Retina (tissue), 1 donor: Measurements from ENCODE around the gene XPO4.
A peak's percentile ranks its signal among the peaks of the same experiment; 100 is the strongest.
"Not testable (repeated sequence)": the region's sequence is repeated elsewhere in the genome, so short reads cannot be mapped to it uniquely, and the experiment has no call there.

Experiments
- DNase-seq: peaks from one replicate; pipeline ENCODE4 v3.0.0-alpha.2; 2016

The XPO4 gene

GRCh38 chr13:20779405-20779804 is 123.1 kb downstream of the XPO4 start:
- no peak for DNase-seq

GRCh38 chr13:20778311-20778710 is 124.2 kb downstream of the XPO4 start:
- no peak for DNase-seq

- DNase-seq = no peak
These were observed 125.8 kb downstream of the XPO4 start for GRCh38 chr13:20776751-20777150.

DNA sequence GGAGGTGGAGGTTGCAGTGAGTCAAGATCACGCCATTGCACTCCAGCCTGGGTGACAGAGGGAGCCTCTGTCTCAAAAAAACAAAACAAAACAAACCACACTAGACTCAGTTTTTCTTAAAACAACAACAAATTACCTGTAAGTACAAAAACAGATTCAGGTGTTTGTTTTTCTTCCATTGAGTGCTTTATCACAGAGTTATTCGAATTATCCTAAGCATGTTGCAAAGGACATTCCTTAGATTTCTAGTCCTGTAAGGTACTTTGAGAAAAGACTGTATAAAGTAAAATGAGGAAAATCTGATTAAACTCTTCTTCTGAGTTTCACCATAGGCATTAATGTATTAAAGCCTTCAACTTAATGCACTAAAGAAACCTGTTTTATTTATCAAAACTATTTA is 126.6 kb downstream of the XPO4 start:
- DNase-seq = no peak

GRCh38 chr13:20774746-20775145 is 127.8 kb downstream of the XPO4 start:
- no peak for DNase-seq

DNA sequence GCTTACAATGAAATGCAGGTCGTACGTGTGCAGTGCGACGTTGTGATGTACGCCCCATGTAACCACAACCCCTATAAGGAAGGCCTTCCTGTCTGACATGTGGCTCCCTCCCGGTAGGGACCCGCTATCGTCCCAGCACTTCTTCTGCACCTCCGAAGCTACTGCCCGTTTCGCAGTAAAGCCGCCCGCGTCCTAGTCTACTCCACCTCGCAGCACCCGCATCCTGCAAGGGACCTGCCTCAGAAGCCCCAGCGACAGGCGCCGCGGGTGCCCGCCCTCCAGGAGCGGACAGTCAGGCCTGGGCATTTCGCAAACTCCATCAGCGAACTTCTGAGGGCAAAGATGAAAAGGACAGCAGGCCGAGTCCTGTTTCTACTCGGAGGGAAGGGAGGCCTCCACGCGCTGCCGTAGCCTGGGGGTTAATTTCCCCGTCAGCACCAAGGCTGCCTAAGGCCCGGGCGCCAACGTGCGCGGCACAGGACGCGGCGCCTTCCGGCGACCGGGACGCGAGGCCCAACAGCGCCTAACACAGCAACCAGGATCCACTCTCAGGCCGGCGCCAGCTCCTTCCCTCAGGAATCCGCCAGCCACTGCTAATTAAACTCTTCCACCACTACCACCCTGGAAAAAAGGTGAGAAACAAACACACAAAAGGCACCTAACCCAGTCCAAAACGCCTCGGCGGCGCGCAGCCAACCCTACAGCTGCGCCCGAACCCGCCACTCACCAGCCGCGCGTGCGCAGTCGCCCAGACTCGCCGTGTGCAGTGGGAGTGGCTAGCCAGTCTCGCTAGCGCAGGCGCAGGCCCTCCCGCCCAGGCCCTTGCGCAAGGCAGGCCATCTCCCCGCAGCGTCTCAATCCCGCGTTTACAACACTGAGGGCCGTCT is 129.1 kb downstream of the XPO4 start, which contains the start of gene EEF1AKMT1:
Gene EEF1AKMT1, minus strand, starts transcription at position 768 of the 887 bp plus-strand sequence. CDS start 16,363 bp downstream, outside the sequence.
- DNase-seq = peak; percentile 96

GRCh38 chr13:20772401-20773131 is 130.0 kb downstream of the XPO4 start:
- DNase-seq = peak; percentile 2

GRCh38 chr13:20769834-20770233 is 132.7 kb downstream of the XPO4 start:
- no peak for DNase-seq

DNA sequence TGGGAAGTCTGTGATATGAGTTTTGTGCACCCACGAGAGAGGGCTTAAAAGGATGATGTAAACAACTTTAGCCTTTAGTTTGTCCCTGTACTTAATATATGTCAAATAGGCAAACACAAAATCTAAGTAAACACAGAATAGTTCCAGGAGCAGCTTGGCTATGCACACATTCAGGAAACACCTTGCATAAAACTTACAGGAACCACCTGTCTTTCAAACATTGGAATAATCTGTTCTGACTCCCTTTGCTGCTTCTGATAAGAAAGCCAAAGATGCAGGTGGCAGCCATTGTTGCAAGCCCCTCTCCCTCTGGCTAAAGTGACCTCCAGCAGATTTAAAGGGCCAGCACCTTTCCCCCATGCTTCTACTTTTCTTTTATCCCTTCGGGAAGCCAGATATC is 133.5 kb downstream of the XPO4 start:
- no peak for DNase-seq

- DNase-seq = no peak
These were observed 135.1 kb downstream of the XPO4 start for GRCh38 chr13:20767309-20767943.

GRCh38 chr13:20760872-20761271 is 141.7 kb downstream of the XPO4 start:
- DNase-seq = no peak

DNA sequence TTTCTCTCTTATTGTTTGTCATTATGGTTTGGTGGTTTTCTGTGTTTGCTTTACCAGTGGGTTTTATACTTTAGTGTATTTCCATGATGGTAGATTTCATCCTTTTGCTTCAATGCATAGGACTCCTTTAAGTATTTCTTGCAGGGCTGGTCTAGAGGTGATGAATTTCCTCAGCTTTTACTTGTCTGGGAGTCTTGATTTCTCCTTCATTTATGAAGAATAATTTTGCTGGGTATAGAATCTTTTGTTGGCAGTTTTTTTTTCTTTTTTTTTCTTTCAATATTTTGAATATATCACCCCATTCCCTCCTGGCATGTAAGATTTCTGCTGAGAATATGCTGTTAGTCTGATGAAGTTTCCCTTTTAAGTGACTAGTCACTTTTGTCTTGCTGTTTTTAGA is 148.5 kb downstream of the XPO4 start:
- no peak for DNase-seq

- DNase-seq = no peak
These were observed 153.2 kb downstream of the XPO4 start for GRCh38 chr13:20749377-20749776.

- DNase-seq = not testable (repeated sequence)
These were observed 158.6 kb downstream of the XPO4 start for GRCh38 chr13:20743830-20744404.

DNA sequence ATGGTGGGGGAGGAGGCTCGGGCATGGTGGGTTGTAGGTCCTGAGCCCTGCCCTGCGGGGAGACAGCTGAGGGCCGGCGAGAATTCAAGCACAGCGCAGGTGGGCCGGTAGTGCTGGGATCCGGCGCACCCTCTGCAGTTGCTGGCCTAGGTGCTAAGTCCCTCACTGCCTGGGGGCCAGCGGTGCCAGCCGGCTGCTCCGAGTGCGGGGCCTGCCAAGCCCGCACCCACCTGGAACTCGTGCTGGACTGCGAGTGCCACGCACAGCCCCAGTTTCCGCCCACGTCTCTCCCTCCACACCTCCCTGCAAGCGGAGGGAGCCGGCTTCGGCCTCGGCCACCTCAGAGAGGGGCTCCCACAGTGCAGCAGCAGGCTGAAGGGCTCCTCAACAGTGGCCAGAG is 162.5 kb downstream of the XPO4 start:
- no peak for DNase-seq

DNA sequence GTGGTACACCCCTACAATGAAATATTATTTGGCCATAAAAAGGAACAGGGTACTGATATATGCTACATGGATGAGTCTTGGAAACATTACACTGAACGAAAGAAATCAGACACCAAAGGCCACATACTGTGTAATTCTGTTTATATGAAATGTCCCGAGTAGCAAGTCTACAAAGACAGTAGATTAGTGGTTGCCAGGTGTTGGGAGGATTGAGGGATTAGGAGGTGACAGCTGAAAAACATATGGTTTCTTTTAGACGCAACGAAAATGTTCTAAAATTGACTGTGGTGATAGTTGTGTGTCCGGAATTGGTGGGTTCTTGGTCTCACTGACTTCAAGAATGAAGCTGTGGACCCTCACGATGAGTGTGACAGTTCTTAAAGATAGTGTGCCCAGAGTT is 163.9 kb downstream of the XPO4 start:
- DNase-seq = no peak

DNA sequence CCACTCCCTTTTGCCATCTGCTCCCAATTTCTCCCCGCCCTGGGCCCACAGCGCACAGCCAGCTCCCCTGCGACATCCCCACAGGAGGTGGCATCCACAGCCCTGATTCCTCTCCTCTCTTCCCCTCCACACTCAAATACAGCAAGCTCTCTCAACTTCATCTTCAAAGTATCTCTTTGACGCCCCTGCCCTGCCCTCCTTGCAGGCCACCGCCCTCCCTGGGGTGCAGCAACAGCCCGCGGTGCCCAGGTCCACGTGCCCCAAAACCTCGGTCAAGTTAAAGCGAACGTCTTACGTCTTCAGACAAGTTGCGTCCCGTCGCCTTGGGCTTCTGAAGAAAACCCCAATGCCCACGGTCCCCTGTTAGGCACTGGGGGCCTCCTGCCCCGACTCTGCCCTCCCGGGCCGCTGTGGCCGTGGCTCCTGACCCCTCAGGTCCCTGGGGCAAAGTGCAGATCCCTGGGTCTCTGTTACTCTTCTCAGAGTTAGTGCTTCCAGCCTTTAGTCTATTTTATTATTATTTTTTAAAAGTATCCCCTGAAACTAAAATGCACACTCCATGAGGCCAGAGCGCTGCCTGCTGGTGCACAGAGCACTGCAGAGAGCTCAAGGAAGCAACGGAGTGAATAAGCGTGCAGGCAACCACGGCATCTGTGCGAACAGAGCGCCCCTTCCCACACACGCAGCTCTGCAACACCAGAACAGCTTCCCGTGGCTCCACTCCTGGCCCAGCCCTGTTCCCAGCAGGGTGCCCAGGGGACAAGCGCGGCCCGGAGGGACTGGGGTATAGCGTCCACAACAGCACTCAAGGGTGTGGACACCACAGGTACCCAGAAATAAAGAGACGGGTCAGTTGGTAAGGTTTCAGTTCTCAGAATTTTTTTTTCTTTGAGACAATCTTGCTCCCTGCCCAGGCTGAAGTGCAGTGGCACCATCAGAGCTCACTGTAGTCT is 172.6 kb downstream of the XPO4 start:
- no peak for DNase-seq

- DNase-seq = no peak
These were observed 173.8 kb downstream of the XPO4 start for GRCh38 chr13:20728579-20729311.

DNA sequence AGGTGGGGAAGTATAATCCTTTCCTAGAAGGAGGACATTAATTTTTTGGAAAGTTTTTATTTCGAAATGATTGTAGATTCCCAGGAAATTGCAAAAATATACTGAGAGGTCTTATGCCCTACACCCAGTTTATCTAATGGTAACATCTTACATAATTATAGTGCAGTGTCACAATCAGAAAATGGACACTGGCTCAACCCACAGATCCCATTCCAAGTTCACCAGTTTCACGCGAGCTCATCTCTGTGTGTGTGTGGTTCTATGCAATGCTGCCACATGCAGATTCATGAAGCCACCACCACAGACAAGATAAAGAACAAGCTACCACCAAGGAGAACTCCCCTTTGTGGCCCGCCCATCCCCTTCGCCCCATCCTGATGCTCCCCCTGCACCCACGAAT is 174.7 kb downstream of the XPO4 start:
- no peak for DNase-seq
